Mononuclear cell (primary cell): ENCODE data around the gene ACOT12. TPM values are rescaled to one million over a fixed set of nuclear protein-coding genes. Genes with fewer than 3 reads are reported as not detected.

Experiments
- H3K27me3 ChIP-seq: 2 replicates; pipeline ENCODE4 v1.6.0; 2011; ENCODE audit warnings: low read length, control low read depth; ENCODE audit not compliant: insufficient read depth
- H3K4me1 ChIP-seq: 2 replicates; pipeline ENCODE4 v1.5.1; 2011; ENCODE audit warnings: mild to moderate bottlenecking, low read length, control low read depth; ENCODE audit not compliant: insufficient read depth
- H3K4me3 ChIP-seq: 2 replicates; pipeline ENCODE4 v1.5.1; 2011; ENCODE audit warnings: mild to moderate bottlenecking, low read length, moderate library complexity
- H3K9me3 ChIP-seq: 2 replicates; pipeline ENCODE4 v1.5.1; 2011; ENCODE audit warnings: low read depth, mild to moderate bottlenecking, control low read depth, low read length
- total RNA-seq: library from RNA; depleted of rRNA; stranded (reverse); fragments of >200 nt; gene quantifications from one replicate; pipeline ENCODE4 v1.2.3, GENCODE V29; 2012

Gene ACOT12
- total RNA-seq, 1 donor: 0.31 TPM

DNA sequence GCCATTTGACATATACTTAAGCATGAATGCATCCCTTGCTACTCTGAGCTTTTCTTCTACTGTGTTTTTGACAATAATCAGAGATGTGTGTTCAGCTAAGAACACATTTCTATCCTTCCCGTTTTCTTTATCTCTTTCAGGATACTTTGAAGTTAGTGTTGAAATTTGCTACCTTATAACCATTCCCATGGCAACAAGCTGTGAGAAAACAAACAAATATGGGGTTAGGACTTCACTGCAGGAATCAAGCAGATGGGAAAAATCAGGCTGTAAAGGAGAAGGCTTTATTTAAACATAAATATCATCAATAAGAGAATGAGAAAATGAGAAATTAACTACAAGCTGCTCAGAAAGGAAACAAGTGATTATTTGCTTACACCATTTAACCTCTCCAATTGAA lies 57.4 kb downstream of the ACOT12 start:
- H3K4me1 ChIP-seq: no peaks in the 10 kb centered on the region
- no peaks in the 10 kb centered on the region for H3K27me3 ChIP-seq
- H3K9me3 ChIP-seq: no peaks in the 10 kb centered on the region
- H3K4me3 ChIP-seq: no peak overlapping the region

DNA sequence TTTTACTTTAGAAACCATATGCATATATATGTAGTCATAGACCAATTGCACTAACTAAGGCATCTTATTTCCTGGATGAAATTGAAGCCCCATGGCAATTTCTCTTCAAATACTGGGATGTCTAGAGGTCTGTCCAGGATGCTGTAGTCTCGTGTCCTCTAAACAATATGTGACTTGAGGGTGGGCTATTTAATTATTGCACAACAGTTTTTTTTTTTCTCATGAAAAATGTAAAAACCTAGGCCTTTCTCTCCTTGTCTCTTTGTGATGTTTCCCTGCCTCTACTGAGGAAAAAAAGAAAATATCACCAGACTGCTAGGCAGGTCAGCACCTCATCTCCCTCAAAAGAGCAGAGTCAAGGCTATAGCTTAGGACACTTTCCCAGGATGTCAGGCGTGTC lies 58.0 kb downstream of the ACOT12 start:
- no peaks in the 10 kb centered on the region for H3K4me1 ChIP-seq
- H3K9me3 ChIP-seq: no peaks in the 10 kb centered on the region
- no peak overlapping the region for H3K4me3 ChIP-seq
- no peaks in the 10 kb centered on the region for H3K27me3 ChIP-seq

DNA sequence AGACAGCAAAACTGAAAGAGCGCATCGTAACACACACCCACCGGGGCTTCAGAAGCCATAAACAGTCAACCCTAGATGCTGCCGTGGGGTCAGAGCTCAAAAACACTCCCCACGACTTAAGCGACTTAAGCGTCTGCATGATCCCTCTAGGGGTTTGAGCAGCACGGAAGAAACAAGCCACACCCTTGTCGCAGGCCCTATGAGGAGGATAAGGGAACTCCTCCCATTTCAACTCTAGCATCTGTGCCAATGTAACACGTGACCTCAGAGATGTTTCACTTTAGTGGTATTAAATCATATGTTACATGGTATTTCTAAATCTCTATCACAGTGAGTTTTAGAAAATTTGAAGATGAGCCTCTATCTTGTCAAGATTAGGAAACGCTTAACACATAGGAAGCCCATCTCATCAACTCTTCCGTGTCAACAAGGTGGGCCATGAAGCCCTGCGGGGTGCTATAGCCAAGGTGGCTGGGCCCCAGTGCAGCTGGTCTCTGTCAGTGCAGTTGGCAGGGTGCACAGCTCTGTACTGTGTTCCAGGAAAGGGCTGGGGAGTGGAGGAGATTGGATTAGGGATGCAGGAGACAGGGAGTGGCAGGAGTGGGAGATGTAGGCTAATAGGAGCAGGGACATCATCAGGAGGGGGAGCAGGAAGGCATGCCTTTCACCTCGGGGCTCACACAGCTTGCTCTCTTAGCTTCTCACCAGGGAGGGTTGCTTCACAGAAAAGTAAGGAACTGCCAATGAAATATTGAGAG lies 59.5 kb downstream of the ACOT12 start:
- H3K4me3 ChIP-seq: no peak overlapping the region
- H3K9me3 ChIP-seq: no peaks in the 10 kb centered on the region
- no peaks in the 10 kb centered on the region for H3K27me3 ChIP-seq
- H3K4me1 ChIP-seq: no peaks in the 10 kb centered on the region

DNA sequence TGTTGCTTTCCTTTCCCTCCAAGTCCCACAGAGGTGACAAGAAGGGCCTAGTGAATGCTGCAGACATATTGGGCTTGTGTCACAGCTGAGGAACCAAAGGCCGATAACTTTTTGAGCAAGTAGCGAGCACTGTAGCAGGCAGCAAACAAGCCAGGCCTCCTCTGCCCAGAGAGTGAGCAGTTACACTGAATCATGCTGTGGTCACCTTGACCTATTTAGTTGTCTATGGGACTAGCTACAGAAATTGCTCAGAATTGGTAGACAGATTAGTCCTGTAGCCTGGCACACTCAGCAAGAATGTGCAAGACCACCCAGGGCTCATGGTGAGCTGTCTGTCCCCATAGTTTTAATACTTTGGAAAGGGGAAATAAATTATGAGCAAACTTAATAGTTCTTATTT lies 67.4 kb downstream of the ACOT12 start:
- Histone ChIP-seq H3K9me3 (no peaks in the 10 kb centered on the region), H3K4me3 (no peak overlapping the region), H3K4me1 (no peaks in the 10 kb centered on the region), H3K27me3 (no peaks in the 10 kb centered on the region)

DNA sequence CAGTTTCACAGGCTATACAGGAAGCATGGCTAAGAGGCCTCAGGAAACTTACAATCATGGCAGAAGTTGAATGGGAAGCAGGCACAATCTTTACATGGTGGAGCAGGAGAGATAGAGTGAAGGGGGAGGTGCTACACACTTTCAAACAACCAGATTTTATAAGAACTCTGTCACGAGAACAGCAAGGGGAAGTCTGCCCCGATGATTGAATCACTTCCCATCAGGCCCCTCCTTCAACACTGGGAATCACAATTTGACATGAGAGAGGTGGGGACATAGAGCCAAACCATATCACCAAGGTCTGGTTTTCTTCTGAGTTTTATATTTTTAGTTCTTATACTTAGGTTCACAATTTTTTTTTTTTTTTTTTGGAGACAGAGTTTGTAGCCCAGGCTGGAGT lies 76.4 kb downstream of the ACOT12 start:
- no peaks in the 10 kb centered on the region for H3K9me3 ChIP-seq
- H3K4me1 ChIP-seq: no peaks in the 10 kb centered on the region

DNA sequence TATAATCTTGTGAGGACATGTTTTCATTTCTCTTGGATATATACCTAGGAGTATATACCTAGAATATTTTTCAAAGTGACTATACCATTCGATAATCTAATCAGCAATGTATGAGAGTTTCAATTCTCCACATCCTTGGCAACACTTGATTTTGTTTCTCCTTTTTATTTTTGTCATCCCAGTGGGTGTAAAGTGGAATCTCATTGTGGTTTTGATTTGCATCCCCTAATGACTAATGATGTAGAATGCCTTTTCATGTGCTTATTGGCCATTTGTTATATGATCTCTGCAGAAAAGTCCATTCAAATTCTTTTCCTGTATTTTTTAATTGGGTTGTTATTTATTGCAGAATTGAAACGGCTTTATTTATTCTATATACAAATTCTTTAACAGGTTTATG lies 77.4 kb downstream of the ACOT12 start:
- H3K4me1 ChIP-seq: no peaks in the 10 kb centered on the region

More for the DNA sequence above, 76.4 kb downstream of the ACOT12 start:
- H3K27me3 ChIP-seq: no peaks in the 10 kb centered on the region
- no peak overlapping the region for H3K4me3 ChIP-seq

DNA sequence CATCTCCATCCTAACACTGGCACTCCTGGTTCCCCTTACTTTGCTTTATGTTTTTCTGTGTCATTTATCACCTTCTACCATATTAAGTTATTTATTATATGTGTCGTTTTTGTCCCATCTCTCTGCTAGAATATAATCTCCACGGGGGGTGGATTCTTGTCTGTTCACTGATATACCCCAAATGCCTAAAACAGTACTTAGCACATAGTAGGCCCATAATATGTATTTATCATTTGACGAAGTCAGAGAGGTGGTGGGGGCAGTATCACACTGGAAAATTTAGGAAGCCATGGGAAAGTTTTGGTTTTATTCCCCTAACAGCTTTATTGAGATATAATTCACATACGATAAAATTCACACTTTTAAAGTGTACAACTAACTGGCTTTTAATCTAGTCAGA lies 78.1 kb downstream of the ACOT12 start:
- no peaks in the 10 kb centered on the region for H3K27me3 ChIP-seq
- no peaks in the 10 kb centered on the region for H3K9me3 ChIP-seq
- H3K4me1 ChIP-seq: no peaks in the 10 kb centered on the region
- H3K4me3 ChIP-seq: no peak overlapping the region

More for the DNA sequence above, 77.4 kb downstream of the ACOT12 start:
- no peaks in the 10 kb centered on the region for H3K27me3 ChIP-seq
- H3K4me3 ChIP-seq: no peak overlapping the region
- no peaks in the 10 kb centered on the region for H3K9me3 ChIP-seq

DNA sequence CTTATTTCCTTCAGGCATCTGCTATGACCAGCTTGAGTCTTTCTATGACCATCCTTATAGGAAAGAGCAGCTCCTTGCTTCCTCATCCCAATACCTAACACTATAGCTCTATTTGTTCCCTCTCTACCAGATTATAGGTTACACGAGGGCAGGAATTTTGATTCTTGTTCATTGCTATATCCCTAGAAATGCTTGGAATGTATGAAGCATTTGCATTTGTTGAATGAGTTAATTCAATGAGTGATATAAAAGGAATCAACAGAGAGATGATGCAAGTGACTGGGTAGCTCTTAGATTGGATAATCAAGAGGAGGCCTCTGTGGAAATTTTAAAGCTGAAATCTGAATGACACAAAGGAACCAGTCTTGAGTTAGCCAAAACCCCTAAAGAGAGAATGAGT lies 78.6 kb downstream of the ACOT12 start:
- no peaks in the 10 kb centered on the region for H3K9me3 ChIP-seq
- H3K27me3 ChIP-seq: no peaks in the 10 kb centered on the region
- H3K4me3 ChIP-seq: no peak overlapping the region
- H3K4me1 ChIP-seq: no peaks in the 10 kb centered on the region

DNA sequence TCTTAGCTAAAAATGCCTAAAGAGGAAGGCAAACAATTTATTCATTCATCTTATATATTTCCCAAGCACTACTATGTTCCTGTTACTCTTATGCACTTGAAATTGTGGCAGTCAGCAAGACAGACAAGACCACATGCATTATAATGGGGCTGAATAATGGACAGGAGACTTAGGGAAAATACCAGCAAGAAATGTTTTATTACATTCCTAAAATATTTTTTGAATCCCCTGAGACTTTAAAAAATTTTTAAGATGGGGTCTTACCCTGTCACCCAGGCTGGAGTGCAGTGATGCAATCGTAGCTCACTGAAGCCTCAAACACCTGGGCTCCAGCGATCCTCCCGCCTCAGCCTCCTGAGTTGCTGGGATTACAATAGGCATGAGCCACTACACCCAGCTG lies 79.4 kb downstream of the ACOT12 start:
- Histone ChIP-seq H3K4me1 (no peaks in the 10 kb centered on the region), H3K9me3 (no peaks in the 10 kb centered on the region), H3K27me3 (no peaks in the 10 kb centered on the region), H3K4me3 (no peak overlapping the region)

DNA sequence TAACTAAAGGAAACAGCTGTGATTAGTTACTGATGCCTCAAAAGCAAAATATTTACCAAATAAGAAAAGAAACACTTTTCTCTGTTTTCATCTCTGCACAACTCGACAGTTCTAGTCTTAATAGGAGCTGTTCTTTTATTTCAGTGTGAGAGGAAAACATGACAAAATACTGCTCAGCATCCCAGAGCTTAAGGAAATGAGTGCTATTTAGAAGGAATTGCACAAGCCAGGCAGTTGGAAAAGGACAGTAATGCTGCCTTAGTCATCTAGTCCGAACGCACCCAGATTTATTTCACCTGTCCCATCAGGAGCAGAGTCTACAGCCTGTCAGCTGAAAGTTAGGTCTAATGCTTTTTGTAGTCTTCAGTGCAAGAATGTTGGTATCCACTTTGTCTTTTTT lies 80.2 kb downstream of the ACOT12 start:
- Histone ChIP-seq H3K27me3 (no peaks in the 10 kb centered on the region), H3K4me3 (no peak overlapping the region), H3K9me3 (no peaks in the 10 kb centered on the region), H3K4me1 (no peaks in the 10 kb centered on the region)

DNA sequence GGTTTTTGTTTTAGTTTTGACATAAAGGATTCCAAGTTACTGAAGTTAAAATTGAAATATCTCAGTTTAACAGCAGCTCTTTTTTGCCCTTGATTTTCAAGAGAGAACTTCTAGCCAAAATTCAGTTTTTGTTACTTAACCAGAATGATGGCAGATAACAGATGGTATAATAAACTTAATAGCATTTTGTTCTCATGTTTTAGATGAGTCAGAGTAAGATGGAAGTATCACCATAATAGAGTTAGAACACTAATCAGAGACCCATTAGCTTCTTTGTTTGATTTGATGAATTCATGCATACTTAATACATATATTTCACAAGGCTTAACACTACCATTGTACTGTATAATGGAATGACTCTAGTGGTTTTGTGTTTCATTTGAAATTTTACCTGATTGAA lies 80.7 kb downstream of the ACOT12 start:
- Histone ChIP-seq H3K27me3 (no peaks in the 10 kb centered on the region), H3K4me3 (no peak overlapping the region), H3K9me3 (no peaks in the 10 kb centered on the region), H3K4me1 (no peaks in the 10 kb centered on the region)

DNA sequence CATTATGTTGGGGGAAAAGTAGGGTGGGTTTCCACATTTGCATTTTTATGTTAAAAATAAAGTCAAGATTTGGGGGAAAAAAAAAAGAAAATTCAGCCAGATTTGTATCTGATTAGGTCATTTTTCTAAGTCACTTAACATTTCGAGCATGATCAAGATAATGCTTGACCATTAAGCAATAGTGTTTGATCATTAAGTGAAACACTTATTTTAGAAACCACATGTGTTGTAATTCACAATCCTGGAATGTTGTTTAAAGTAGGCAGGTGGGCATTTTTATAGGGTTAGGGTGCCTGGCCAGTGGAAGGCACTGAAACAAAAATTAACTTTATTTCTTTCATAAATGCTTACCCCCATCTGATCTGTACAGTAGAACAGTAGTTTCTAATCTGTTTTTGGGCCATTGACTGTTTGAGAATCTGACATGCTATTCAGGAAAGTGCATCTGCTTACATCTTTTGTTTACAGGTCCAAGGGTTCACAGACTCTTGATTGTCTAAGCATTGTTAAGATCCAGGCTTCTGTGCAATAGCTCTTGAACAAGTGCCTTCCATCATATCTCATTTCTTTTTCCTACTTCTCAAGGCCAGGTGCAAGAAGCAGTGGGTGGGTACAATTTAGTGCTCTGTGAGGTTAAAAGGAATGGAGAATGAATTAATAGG lies 83.4 kb downstream of the ACOT12 start:
- no peaks in the 10 kb centered on the region for H3K9me3 ChIP-seq
- H3K4me3 ChIP-seq: no peak overlapping the region
- no peaks in the 10 kb centered on the region for H3K4me1 ChIP-seq
- H3K27me3 ChIP-seq: no peaks in the 10 kb centered on the region

DNA sequence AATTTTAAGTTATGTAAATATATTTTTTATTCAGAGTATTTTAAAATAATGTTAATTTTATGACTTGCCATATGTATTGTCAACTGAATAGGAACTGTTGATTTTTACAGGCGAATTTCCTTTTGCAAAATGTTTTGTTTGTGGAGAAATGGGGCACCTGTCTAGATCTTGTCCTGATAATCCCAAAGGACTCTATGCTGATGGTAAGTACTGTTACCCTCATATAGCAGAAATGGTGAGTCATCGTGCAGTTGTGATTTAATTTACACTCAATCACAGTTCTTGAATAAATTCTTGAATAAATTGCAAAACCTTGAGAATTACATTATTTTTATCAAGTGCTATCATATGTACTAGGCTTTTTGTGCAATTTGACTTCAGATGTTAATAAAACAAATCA lies 85.1 kb downstream of the ACOT12 start:
- Histone ChIP-seq H3K4me1 (no peaks in the 10 kb centered on the region), H3K27me3 (no peaks in the 10 kb centered on the region), H3K4me3 (no peak overlapping the region), H3K9me3 (no peaks in the 10 kb centered on the region)

DNA sequence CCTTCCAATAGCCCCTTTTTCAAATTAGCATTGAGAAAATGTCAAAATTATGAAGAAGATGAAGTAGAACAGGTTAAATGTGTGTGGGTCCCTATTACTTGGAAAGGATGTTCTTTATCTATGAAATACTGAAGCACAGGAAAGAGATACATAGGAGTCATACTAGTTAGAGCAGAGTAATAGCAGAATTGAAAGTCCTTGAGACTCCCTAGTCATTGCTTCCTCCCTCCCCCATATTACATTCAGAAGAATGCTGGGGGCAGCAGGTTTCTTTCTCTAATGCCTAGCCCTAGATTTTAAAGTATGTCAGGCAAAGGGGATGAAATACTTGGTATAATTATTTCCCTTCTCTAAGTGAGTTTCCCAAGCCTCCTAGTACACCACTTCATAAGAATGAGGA lies 88.1 kb downstream of the ACOT12 start:
- Histone ChIP-seq H3K4me1 (peaks cover 11% of the 10 kb centered on the region), H3K4me3 (no peak overlapping the region), H3K9me3 (no peaks in the 10 kb centered on the region), H3K27me3 (no peaks in the 10 kb centered on the region)

DNA sequence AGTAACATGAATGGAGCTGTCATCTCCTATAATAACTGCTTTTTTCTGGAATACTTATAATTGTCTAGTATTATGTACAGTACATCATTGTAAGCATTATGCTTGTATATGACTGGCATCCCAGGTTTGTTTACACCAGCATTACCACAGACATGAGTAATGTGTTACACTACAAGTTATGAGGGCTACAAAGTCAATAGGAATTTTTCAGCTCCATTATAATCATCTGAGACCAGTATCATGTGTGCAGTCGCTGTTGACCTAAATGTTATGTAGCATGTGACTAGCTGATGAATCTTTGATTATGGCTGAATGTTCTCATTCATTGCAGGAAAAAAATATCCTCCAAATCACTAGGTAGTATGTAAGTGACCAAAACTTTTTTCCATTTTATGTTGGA lies 90.4 kb downstream of the ACOT12 start:
- Histone ChIP-seq H3K4me1 (peaks cover 28% of the 10 kb centered on the region), H3K9me3 (no peaks in the 10 kb centered on the region), H3K27me3 (no peaks in the 10 kb centered on the region), H3K4me3 (no peak overlapping the region)

DNA sequence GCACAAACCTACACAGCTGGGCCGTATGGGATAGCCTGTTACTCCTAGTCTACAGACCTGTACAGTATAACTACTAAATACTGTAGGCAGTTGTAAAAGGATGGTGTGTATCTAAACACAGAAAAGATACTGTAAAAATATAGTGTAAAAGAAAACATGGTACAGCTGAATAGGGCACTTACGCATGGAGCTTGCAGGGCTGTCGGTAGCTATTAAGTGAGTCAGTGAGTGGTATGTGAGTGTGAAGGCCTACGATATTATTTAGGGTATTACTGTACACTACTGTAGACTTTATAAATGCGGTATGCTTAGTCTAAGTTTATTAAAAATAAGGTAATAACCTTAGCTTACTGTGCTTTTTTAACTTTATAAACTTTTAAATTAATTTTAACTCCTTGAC lies 91.3 kb downstream of the ACOT12 start:
- Histone ChIP-seq H3K4me3 (no peak overlapping the region), H3K27me3 (no peaks in the 10 kb centered on the region), H3K9me3 (no peaks in the 10 kb centered on the region), H3K4me1 (peaks cover 28% of the 10 kb centered on the region)
